Loucy (cell line): Measurements from ENCODE around the gene SYT13.

Source experiments
- H2AFZ ChIP-seq: fragments of 200-600 bp; sonication (generic); 2 replicates; pipeline ENCODE4 v1.6.0; 2016; ENCODE audit warnings: antibody characterized with exemption, mild to moderate bottlenecking, low read length, moderate library complexity
- H3F3A ChIP-seq: fragments of 200-600 bp; 2 replicates; pipeline ENCODE4 v1.6.0; 2016; ENCODE audit warnings: antibody characterized with exemption, low read depth, mild to moderate bottlenecking
- H3K27me3 ChIP-seq: fragments of 200-600 bp; sonication (generic); 2 replicates; pipeline ENCODE4 v1.6.1; 2014; ENCODE audit warnings: low read length, mild to moderate bottlenecking; ENCODE audit not compliant: insufficient read depth, poor library complexity, severe bottlenecking
- H3K36me3 ChIP-seq: fragments of 200-600 bp; sonication (generic); 2 replicates; pipeline ENCODE4 v1.6.1; 2016; ENCODE audit warnings: low read length; ENCODE audit not compliant: insufficient read depth
- H3K4me1 ChIP-seq: fragments of 200-600 bp; sonication (generic); 2 replicates; pipeline ENCODE4 v1.5.1; 2014; ENCODE audit warnings: low read length, mild to moderate bottlenecking; ENCODE audit not compliant: insufficient read depth, poor library complexity, severe bottlenecking
- H3K4me2 ChIP-seq: fragments of 200-600 bp; sonication (generic); 2 replicates; pipeline ENCODE4 v1.6.0; 2014; ENCODE audit warnings: antibody characterized with exemption, low read length, low read depth, mild to moderate bottlenecking; ENCODE audit not compliant: poor library complexity, severe bottlenecking
- H3K4me3 ChIP-seq: fragments of 200-600 bp; sonication (generic); 2 replicates; pipeline ENCODE4 v1.5.1; 2014; ENCODE audit warnings: low read length, mild to moderate bottlenecking, mixed read lengths; ENCODE audit not compliant: poor library complexity, severe bottlenecking
- H3K79me2 ChIP-seq: fragments of 200-600 bp; sonication (generic); 2 replicates; pipeline ENCODE4 v1.6.1; 2014; ENCODE audit warnings: low read length; ENCODE audit not compliant: insufficient read depth
- H3K9ac ChIP-seq: fragments of 200-600 bp; sonication (generic); 2 replicates; pipeline ENCODE4 v1.6.0; 2014; ENCODE audit warnings: mild to moderate bottlenecking, low read depth, low read length, moderate library complexity; ENCODE audit not compliant: poor library complexity, severe bottlenecking
- H3K9me2 ChIP-seq: fragments of 200-600 bp; sonication (generic); replicated peaks from 2 replicates; pipeline ENCODE4 v1.6.1; 2016; ENCODE audit warnings: low read depth, low read length, mixed read lengths
- H3K9me3 ChIP-seq: fragments of 200-600 bp; sonication (generic); 2 replicates; pipeline ENCODE4 v1.6.1; 2014; ENCODE audit warnings: mild to moderate bottlenecking, antibody characterized with exemption, low read length, low read depth; ENCODE audit not compliant: insufficient read depth
- H4K20me1 ChIP-seq: fragments of 200-600 bp; sonication (generic); 2 replicates; pipeline ENCODE4 v1.6.0; 2014; ENCODE audit warnings: antibody characterized with exemption, low read length, mild to moderate bottlenecking; ENCODE audit not compliant: insufficient read depth, poor library complexity, severe bottlenecking
- EZH2phosphoT487 ChIP-seq: fragments of 200-600 bp; IDR thresholded peaks from 2 replicates; pipeline ENCODE4 v1.6.1; 2018; ENCODE audit warnings: antibody characterized with exemption, mild to moderate bottlenecking, moderate library complexity, borderline replicate concordance
- TF ChIP-seq, protein P1 (sequence below): fragments of 200-600 bp; sonication (generic); conservative IDR thresholded peaks from 2 replicates; pipeline ENCODE4 v1.5.1; 2014; ENCODE audit warnings: mild to moderate bottlenecking, antibody characterized with exemption, low read length

The SYT13 gene

GRCh38 chr11:45223496-45223895 lies 62.6 kb downstream of the SYT13 start:
- TF ChIP-seq EZH2phosphoT487: no peak
- TF ChIP-seq, protein P1, sequence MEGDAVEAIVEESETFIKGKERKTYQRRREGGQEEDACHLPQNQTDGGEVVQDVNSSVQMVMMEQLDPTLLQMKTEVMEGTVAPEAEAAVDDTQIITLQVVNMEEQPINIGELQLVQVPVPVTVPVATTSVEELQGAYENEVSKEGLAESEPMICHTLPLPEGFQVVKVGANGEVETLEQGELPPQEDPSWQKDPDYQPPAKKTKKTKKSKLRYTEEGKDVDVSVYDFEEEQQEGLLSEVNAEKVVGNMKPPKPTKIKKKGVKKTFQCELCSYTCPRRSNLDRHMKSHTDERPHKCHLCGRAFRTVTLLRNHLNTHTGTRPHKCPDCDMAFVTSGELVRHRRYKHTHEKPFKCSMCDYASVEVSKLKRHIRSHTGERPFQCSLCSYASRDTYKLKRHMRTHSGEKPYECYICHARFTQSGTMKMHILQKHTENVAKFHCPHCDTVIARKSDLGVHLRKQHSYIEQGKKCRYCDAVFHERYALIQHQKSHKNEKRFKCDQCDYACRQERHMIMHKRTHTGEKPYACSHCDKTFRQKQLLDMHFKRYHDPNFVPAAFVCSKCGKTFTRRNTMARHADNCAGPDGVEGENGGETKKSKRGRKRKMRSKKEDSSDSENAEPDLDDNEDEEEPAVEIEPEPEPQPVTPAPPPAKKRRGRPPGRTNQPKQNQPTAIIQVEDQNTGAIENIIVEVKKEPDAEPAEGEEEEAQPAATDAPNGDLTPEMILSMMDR: no peak
- Histone ChIP-seq H3F3A (no peaks in the 10 kb centered on the region), H3K4me2 (no peak overlapping the region), H4K20me1 (no peaks in the 10 kb centered on the region), H3K79me2 (no peaks in the 10 kb centered on the region), H3K4me3 (no peak overlapping the region), H3K9ac (no peak overlapping the region), H3K36me3 (peaks cover 59% of the 10 kb centered on the region; the same call in 1 of the 2 replicates), H2AFZ (no peak overlapping the region), H3K9me2 (no peaks in the 10 kb centered on the region), H3K4me1 (peaks cover 4% of the 10 kb centered on the region), H3K27me3 (no peaks in the 10 kb centered on the region), H3K9me3 (no peaks in the 10 kb centered on the region)

DNA sequence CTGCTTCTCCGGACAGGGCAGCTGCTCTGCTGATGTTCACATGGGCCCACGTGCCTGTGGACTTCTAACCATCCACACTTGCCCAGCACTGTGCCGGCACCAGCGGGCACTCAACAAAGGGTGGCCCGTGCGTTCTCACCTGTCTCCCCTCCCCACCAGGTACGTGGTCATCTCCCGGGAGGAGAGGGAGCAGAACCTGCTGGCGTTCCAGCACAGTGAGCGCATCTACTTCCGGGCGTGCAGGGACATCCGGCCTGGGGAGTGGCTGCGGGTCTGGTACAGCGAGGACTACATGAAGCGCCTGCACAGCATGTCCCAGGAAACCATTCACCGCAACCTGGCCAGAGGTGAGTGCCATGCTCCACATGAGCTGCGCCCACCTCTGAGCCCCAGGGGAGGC lies 66.7 kb downstream of the SYT13 start:
- no peak for TF ChIP-seq EZH2phosphoT487
- TF ChIP-seq, protein P1: no peak
- H3K27me3 ChIP-seq: no peaks in the 10 kb centered on the region
- H3F3A ChIP-seq: no peaks in the 10 kb centered on the region
- no peaks in the 10 kb centered on the region for H4K20me1 ChIP-seq
- no peak overlapping the region for H3K9ac ChIP-seq
- no peaks in the 10 kb centered on the region for H3K9me2 ChIP-seq
- H3K79me2 ChIP-seq: no peaks in the 10 kb centered on the region
- peaks cover 14% of the 10 kb centered on the region for H3K4me1 ChIP-seq
- H3K4me2 ChIP-seq: no peak overlapping the region
- H3K36me3 ChIP-seq: peaks cover 29% of the 10 kb centered on the region; the same call in 1 of the 2 replicates
- no peak overlapping the region for H2AFZ ChIP-seq
- H3K9me3 ChIP-seq: no peaks in the 10 kb centered on the region
- no peak overlapping the region for H3K4me3 ChIP-seq

DNA sequence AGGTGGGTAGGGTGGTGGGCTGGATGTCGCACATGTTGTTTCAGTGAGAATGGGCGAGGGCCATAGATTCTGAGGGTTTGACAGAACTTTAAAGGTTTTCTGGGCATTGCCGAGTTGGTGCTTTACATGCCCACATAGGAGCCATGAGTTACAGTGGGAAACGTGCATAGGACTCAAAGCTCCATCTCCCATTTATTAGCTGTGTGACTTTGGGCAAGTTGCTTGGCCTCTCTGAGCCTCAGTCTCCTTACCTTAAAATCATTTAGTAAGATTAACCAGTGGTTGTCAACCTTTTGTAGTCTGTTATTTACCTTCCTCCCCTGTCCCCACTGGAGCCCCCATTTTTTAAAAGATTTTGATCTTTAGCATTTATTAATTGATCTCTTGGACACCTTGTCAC lies 67.4 kb downstream of the SYT13 start:
- TF ChIP-seq, protein P1: no peak
- no peak for TF ChIP-seq EZH2phosphoT487
- Histone ChIP-seq H3K36me3 (peaks cover 25% of the 10 kb centered on the region; the same call in 1 of the 2 replicates), H3F3A (no peaks in the 10 kb centered on the region), H3K9me3 (no peaks in the 10 kb centered on the region), H3K27me3 (no peaks in the 10 kb centered on the region), H3K4me1 (peaks cover 15% of the 10 kb centered on the region), H3K9ac (no peak overlapping the region), H2AFZ (no peak overlapping the region), H3K79me2 (no peaks in the 10 kb centered on the region), H3K9me2 (no peaks in the 10 kb centered on the region), H3K4me2 (no peak overlapping the region), H4K20me1 (no peaks in the 10 kb centered on the region), H3K4me3 (no peak overlapping the region)
